Measurements from ENCODE around the gene TAOK1. TPM values are rescaled to one million over a fixed set of nuclear protein-coding genes. Genes with fewer than 3 reads are reported as not detected.
A peak's percentile ranks its signal among the peaks of the same experiment; 100 is the strongest.

The TAOK1 gene
- total and polyA plus RNA-seq, 9 of the 15 experiments (the other 6 are each of a cell fraction or from before 2014, with no cell fraction given), result 3.2 to 33.1 (median 16.5) TPM

GRCh38 chr17:29400818-29401217, 10.7 kb downstream of the TAOK1 start:
- no peaks in the 10 kb centered on the region for H3K9me3 ChIP-seq (replicated peaks; ENCODE audit: control insufficient read depth, insufficient read depth, low read depth, low read length)
- WGBS (ENCODE audit: insufficient coverage, low coverage, missing lambda C conversion rate), result 98% methylated on average over 3 of the region's 4 CpGs
- no peak overlapping the region for H3K4me3 ChIP-seq
- H3K4me1 ChIP-seq (replicated peaks in 1 of 2; ENCODE audit: control insufficient read depth in 2 of 2, insufficient read depth in 2 of 2, low read length in 2 of 2), result no peaks in the 10 kb centered on the region; a peak in 1 of 5 replicates
- in situ Hi-C loops (cut with MboI) (no loop called here), intact Hi-C loops (cut with micrococcal nuclease) (no loop called here)
- FAIRE-seq (no peak), ATAC-seq (no peak), DNase-seq (ENCODE audit: extremely low read depth in 1 of 4, low spot score in 3 of 4) (no peak)
- no peak overlapping the region for H3K9ac ChIP-seq (ENCODE audit: insufficient read depth in 1 of 2, low read depth in 2 of 2, low read length in 2 of 2)
- CTCF ChIA-PET (ENCODE audit: low intra/inter-chr PET ratio), result no interaction called here
- no peak overlapping the region for H3K4me2 ChIP-seq (ENCODE audit: insufficient read depth, low read length)
- no peaks in the 10 kb centered on the region for H4K20me1 ChIP-seq (replicated peaks; ENCODE audit: control insufficient read depth, insufficient read depth, low read length)
- H3K27me3 ChIP-seq (ENCODE audit: control insufficient read depth in 2 of 2, insufficient read depth in 2 of 2, low read length in 2 of 2), result no peaks in the 10 kb centered on the region
- TF ChIP-seq MAX (CRISPR knock-in tag; IDR thresholded peaks at IDR 0.05) (no peak), AFF4 (CRISPR knock-in tag; IDR thresholded peaks at IDR 0.05) (no peak), ZNF778 (CRISPR knock-in tag; IDR thresholded peaks at IDR 0.05) (no peak), RBM25 (IDR thresholded peaks at IDR 0.05; ENCODE audit: low read depth, low read length, severe bottlenecking) (peak; percentile 38), BCOR (IDR thresholded peaks at IDR 0.05) (0 out of 2 replicates have a peak, but pooled peaks have one; percentile 10), ZNF134 (CRISPR knock-in tag; conservative IDR thresholded peaks at IDR 0.05) (no peak), NCOR1 (IDR thresholded peaks at IDR 0.05) (no peak), ZNF121 (CRISPR knock-in tag; conservative IDR thresholded peaks at IDR 0.05) (peak; percentile 92)
- no peak overlapping the region for H3K27ac ChIP-seq (ENCODE audit: extremely low read depth, low read depth, low read length)
- no TSS peak for BruUV-seq (replicated peaks)
- H3K36me3 ChIP-seq (ENCODE audit: control insufficient read depth, insufficient read depth, low read length), result peaks cover 26% of the 10 kb centered on the region
- POLR2A ChIA-PET, result interaction anchor here (0.8 to 1.2 kb wide), 2 partner anchors 14 to 31 kb away, joined by 3 read pairs; no protein-coding TSS in a partner anchor
- no peak overlapping the region for H2AFZ ChIP-seq (ENCODE audit: low read depth, low read length)
- H3K9me1 ChIP-seq (ENCODE audit: control insufficient read depth, insufficient read depth, low read length), result no peaks in the 10 kb centered on the region
- peaks cover 87% of the 10 kb centered on the region for H3K79me2 ChIP-seq (ENCODE audit: control insufficient read depth, insufficient read depth, low read length)

Measured in K562 (cell line).